Brain pericyte (primary cell): ENCODE measurements around the gene LIMCH1.
"Not testable (repeated sequence)": the region's sequence is repeated elsewhere in the genome, so short reads cannot be mapped to it uniquely, and the experiment has no call there.

Experiments
- DNase-seq: peaks from one replicate; pipeline ENCODE4 v3.0.0-alpha.2; 2012; ENCODE audit warnings: low read depth, low spot score

Gene LIMCH1

GRCh38 chr4:41538017-41538733, at the start of gene LIMCH1:
Gene LIMCH1 (plus strand): TSS chr4:41538157. CDS start chr4:41605996, 67,839 bp downstream.
- no peak for DNase-seq

GRCh38 chr4:41491081-41491576, 46.8 kb upstream of the LIMCH1 start:
- DNase-seq: not testable (repeated sequence)

GRCh38 chr4:41496977-41497376, 41.0 kb upstream of the LIMCH1 start:
- no peak for DNase-seq

GRCh38 chr4:41498177-41498576, 39.8 kb upstream of the LIMCH1 start:
- no peak for DNase-seq

GRCh38 chr4:41504167-41504818, 33.7 kb upstream of the LIMCH1 start:
- DNase-seq: no peak

GRCh38 chr4:41505161-41505661, 32.7 kb upstream of the LIMCH1 start:
- no peak for DNase-seq

GRCh38 chr4:41506130-41506529, 31.8 kb upstream of the LIMCH1 start:
- DNase-seq: no peak

- no peak for DNase-seq
These were observed 30.5 kb upstream of the LIMCH1 start for GRCh38 chr4:41507291-41507947.

- no peak for DNase-seq
These were observed 28.5 kb upstream of the LIMCH1 start for GRCh38 chr4:41509451-41509866.

GRCh38 chr4:41510179-41510578, 27.8 kb upstream of the LIMCH1 start:
- DNase-seq: no peak

GRCh38 chr4:41512136-41512535, 25.8 kb upstream of the LIMCH1 start:
- no peak for DNase-seq

- no peak for DNase-seq
These were observed 25.4 kb upstream of the LIMCH1 start for GRCh38 chr4:41512596-41512995.

GRCh38 chr4:41514169-41514568, 23.8 kb upstream of the LIMCH1 start:
- DNase-seq: no peak

- no peak for DNase-seq
These were observed 23.0 kb upstream of the LIMCH1 start for GRCh38 chr4:41514766-41515481.

- no peak for DNase-seq
These were observed 20.8 kb upstream of the LIMCH1 start for GRCh38 chr4:41517121-41517520.

GRCh38 chr4:41517747-41518146, 20.2 kb upstream of the LIMCH1 start:
- DNase-seq: no peak

GRCh38 chr4:41524425-41524824, 13.5 kb upstream of the LIMCH1 start:
- no peak for DNase-seq

GRCh38 chr4:41525129-41525528, 12.8 kb upstream of the LIMCH1 start:
- no peak for DNase-seq

- no peak for DNase-seq
These were observed 11.3 kb upstream of the LIMCH1 start for GRCh38 chr4:41526628-41527027.

GRCh38 chr4:41528512-41529205, 9.3 kb upstream of the LIMCH1 start:
- no peak for DNase-seq

- no peak for DNase-seq
These were observed 7.2 kb upstream of the LIMCH1 start for GRCh38 chr4:41530741-41531140.
